NCI-H345 treated with DMSO at 0.1 percent for 48 hours (cell line): ENCODE results near the gene RAB4A.
"Not testable (repeated sequence)": the region's sequence is repeated elsewhere in the genome, so short reads cannot be mapped to it uniquely, and the experiment has no call there.

Source experiments
- DNase-seq: peaks from one replicate; lab custom pipeline; 2025; ENCODE audit not compliant: unreplicated experiment; lab: John Stamatoyannopoulos, UW

Gene RAB4A

GRCh38 chr1:229271448-229272159 is 693 bp downstream of the RAB4A start:
- DNase-seq, result peak; percentile 28

DNA sequence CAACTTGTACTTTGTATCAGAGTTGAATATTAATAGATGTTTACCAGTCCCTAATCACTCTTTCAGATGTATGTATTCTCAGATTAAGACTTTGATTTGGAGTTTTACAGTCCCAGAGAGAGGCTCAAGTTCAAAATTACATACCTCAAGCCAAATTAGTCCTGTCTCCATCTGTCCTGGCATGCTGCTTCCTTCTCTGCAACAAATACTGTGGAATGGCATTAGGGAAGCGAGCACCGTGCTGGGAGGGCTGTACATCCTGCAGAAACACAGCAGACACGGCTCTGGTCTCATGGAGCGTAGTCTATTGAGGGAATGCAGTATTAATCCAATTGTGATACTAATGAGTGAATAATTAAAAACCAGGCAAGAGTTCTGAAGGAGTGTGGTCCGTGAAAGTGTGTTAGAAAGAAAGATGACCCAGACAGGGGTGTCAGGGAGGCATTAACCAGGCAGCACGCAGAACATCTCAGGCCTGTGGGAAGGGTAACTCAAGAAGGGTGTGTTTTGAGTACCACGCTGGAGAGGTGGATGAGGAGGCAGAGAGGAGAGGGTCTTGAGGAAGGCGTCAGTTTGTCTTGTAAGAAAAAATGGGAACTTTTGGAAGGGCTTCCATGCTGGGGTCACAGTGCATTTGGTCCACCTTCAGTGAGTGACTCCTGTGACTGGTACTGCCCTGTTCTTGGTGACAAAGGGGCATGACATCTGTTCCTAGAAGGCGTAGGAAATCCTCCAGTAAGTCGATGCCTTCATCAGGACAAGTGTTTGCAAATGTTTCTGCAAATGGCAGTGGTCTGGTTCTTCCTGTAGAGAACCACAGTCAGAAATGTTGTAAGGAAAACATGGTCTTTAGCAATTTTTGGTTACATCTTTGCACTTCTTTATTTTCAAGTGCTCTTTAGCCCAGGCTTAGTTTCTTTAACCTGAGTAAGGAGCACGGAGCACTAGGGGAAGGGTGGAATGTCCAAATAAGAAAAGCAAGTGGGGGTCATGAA is 1.6 kb downstream of the RAB4A start:
- no peak for DNase-seq

- no peak for DNase-seq
These were observed 2.8 kb downstream of the RAB4A start for GRCh38 chr1:229273507-229274232.

DNA sequence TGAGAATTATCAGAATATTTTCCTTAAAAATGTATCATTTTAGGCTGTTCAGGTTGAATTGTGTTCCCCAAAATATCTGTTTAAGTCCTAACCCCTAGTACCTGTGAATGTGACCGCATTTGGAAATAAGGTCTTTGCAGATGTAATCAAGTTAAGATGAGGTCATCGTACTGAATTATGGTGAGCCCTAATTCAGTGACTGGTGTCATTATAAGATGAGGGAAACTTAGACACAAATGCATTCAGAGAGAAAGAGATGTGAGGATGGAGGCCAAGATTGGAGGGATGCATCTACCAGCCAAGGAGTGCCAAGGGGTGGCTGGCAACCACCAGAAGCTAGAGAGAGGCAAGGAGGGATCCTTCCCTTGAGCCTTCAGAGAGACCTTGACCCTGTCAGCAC is 4.1 kb downstream of the RAB4A start:
- DNase-seq, result no peak

DNA sequence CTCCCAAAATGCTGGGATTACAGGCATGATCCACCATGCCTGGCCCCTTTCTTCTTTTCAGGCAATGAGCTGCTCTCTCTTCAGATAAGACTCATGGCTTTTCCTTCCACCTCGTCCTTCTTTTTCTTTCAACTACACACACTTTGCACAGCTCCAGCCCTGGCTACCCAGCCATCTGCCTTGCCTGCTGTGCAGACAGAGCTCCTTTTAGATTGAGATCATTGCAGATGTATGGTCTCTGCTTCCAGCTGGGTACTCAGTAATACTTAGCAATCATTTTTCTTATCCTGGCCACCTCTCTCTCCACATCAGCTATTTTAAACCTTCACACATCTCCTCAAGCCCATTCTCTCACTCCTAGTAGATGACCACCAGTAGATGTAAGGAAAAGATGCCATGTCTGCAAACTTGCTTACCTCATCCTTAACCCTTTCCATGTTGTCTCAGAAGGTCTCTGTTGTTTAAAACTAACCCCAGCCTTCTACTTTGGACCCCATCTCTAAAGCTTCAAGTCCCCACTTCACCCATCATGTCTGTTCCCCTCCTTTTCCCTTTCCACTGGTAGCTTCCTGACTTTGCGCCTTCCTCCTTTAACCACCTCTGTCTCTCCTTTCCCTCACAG is 7.3 kb downstream of the RAB4A start:
- no peak for DNase-seq

- DNase-seq, result no peak
These were observed 8.3 kb downstream of the RAB4A start for GRCh38 chr1:229279242-229279641.

- no peak for DNase-seq
These were observed 9.3 kb downstream of the RAB4A start for GRCh38 chr1:229280037-229280828.

DNA sequence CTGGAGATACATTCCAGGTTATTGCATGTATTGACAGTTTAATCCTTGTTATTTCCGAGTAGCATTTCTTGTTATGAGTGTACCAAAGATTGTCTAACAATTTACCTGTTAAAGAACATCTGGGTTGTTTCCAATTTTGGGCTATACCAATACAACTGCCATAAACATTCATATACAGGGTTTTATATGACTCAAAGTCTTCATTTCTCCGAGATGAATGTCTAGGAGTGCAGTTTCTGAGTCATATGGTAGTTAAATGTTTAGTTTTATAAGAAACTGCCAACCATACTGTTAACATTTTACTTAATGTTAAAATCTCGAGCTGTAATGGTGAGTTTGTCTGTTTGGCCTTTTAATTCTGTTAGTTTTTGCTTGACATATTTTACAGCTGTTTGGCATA is 10.0 kb downstream of the RAB4A start:
- DNase-seq, result no peak

- no peak for DNase-seq
These were observed 10.5 kb downstream of the RAB4A start for GRCh38 chr1:229281339-229281926.

DNA sequence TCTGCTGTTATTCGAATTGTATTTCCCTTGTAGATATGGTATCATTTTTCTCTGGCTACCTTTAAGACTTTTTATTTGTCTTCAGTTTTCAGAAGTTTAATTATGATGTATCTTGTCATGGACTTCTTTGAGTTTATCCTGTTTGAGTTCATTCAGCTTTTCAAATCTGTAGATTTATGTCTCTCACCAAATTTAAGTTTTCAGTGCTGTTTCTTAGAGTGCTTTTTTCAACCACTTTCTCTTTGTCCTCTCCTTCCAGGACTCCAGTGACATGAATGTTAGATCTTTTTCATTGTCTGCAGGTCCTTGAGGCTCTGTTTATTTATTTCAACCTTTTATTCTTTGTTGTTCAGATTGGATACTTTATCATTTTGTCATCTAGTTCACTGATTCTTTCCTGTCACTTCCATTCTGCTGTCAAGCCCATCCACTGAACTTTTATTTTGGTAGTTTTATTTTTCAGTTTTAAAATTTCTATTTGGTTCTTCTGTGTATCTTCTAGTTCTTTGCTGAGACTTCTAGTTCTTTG is 11.4 kb downstream of the RAB4A start:
- DNase-seq, result no peak

- DNase-seq, result no peak
These were observed 12.3 kb downstream of the RAB4A start for GRCh38 chr1:229283183-229283611.

- DNase-seq, result no peak
These were observed 14.0 kb downstream of the RAB4A start for GRCh38 chr1:229284887-229285286.

DNA sequence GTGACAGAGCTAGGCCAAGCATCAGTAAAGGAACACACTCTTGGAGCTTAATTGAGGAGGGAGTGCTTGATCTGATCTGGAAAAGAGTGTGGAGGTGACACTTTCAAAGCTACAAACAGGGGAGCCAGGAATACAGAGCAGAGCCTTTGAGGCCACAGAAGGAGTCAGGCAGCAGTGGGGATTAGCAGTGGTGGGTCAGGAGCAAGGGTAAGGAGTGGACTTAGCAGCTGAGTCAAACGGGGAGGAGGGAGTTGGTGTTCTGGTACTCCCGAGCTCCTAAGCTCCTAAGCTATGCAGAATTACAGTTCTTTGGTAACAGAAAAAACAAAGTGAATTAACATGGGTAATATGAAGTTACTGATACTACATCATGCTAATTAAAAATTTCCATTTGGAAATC is 14.5 kb downstream of the RAB4A start:
- no peak for DNase-seq

DNA sequence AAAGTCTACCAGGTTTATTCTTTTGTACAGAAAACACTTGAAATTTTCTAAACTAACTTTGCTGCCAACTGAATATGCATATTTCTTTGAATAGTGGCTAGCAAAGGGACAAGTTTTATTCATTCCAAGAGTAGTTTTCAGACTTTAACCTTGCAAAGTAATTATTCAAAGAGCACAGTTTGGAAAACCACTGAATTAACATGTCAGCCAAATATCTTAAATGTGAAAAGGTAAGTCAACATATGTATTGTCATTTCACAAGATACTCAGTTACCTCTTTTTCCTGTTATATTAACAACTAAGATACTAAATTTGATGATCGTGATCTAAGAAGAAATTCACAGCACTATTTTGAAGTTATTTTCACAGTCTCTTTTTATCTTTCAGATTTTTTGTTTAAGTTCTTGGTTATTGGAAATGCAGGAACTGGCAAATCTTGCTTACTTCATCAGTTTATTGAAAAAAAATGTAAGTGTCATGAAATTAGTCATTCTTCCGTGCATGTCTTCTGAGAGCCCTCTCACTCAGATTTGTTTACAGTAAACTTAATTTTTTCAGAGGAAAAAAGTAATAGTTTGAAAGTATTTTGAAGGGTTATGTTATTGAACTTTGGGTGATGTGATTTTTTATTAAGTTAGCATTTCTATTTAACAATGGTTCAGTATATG is 15.3 kb downstream of the RAB4A start:
- DNase-seq, result no peak

- no peak for DNase-seq
These were observed 16.4 kb downstream of the RAB4A start for GRCh38 chr1:229287267-229287666.

GRCh38 chr1:229288516-229288915 is 17.6 kb downstream of the RAB4A start:
- DNase-seq, result no peak

DNA sequence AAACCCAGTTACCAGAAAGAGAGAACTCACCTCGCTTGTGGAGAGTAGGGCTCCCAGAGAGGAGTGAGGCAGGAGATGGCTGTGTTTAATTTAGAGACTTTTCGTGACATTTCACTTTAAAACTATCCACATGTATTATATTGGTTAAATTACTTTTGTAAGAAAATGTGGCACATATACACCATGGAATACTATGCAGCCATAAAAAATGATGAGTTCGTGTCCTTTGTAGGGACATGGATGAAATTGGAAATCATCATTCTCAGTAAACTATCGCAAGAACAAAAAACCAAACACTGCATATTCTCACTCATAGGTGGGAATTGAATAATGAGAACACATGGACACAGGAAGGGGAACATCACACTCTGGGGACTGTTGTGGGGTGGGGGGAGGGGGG is 20.8 kb downstream of the RAB4A start:
- DNase-seq, result not testable (repeated sequence)

DNA sequence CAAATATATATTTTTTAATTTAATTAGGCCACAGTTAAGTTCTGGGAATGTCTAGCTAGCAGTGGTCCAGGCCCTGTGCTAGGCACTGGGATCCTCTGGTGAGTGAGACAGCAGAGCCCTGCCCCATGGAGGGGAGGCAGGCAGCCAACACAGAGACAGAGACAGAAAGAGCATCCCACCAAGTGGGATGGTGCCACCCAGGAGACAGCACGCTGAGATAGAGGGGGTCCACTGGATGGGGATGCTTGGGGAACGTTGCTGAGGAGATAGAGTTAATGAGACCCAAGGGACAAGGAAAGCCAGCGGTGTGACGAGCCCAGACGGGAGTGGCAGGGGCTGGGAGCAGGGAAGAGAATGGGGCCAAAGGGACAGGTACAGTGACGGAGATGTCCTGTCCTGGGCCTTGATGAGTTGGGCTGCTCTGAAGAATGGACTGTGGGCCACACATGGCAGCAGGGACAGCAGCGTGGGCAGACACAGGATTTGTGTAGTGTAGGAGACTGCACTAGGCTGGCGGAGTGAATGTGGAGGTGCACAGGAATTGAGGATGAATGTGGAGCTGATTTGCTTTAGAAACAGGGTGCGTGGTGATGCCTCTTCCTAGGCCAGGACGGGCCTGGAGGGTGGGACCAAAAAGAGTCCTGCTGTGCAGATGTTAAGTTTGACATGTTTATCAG is 22.8 kb downstream of the RAB4A start:
- no peak for DNase-seq
